HepG2 (cell line): Measurements from ENCODE around the gene LENG1. TPM values are rescaled to one million over a fixed set of nuclear protein-coding genes. Genes with fewer than 3 reads are reported as not detected.

ENCODE experiments used
- AGO2 ChIP-seq: fragments of 200-400 bp; formaldehyde crosslinking; optimal IDR thresholded peaks from 2 replicates; pipeline ENCODE3; 2017; ENCODE audit warnings: mild to moderate bottlenecking, low read depth, low read length, moderate library complexity
- AKAP8 ChIP-seq: sonication (generic); formaldehyde crosslinking; IDR thresholded peaks from 2 replicates; pipeline ENCODE4 v1.5.1; 2020; ENCODE audit warnings: mild to moderate bottlenecking, missing genetic modification reagents
- CCDC6 ChIP-seq: sonication (generic); formaldehyde crosslinking; IDR thresholded peaks from 2 replicates; pipeline ENCODE4 v1.8.1; 2022; ENCODE audit warnings: mild to moderate bottlenecking, missing genetic modification reagents, moderate library complexity
- FOXA3 ChIP-seq: IDR thresholded peaks from 2 replicates; pipeline ENCODE4 v1.6.1; 2016; ENCODE audit warnings: missing genetic modification reagents, missing compliant biosample characterization
- KDM5B ChIP-seq: sonication (generic); formaldehyde crosslinking; IDR thresholded peaks from 2 replicates; pipeline ENCODE4 v1.4.0; 2020; ENCODE audit warnings: missing genetic modification reagents, mild to moderate bottlenecking, borderline replicate concordance
- KLF12 ChIP-seq: sonication (generic); formaldehyde crosslinking; IDR thresholded peaks from 2 replicates; pipeline ENCODE4 v1.4.0; 2020; ENCODE audit warnings: missing genetic modification reagents, borderline replicate concordance
- NPAS2 ChIP-seq: sonication (generic); formaldehyde crosslinking; IDR thresholded peaks from 2 replicates; pipeline ENCODE4 v1.8.0; 2022; ENCODE audit warnings: mild to moderate bottlenecking, missing genetic modification reagents, borderline replicate concordance
- NR2F2 ChIP-seq: IDR thresholded peaks from 2 replicates; pipeline ENCODE4 v1.6.1; 2012; ENCODE audit warnings: low read depth, inconsistent platforms, borderline replicate concordance
- POGZ ChIP-seq: sonication (generic); formaldehyde crosslinking; IDR thresholded peaks from 2 replicates; pipeline ENCODE4 v1.4.0; 2020; ENCODE audit warnings: mild to moderate bottlenecking, missing genetic modification reagents
- RXRB ChIP-seq: IDR thresholded peaks from 2 replicates; pipeline ENCODE4 v1.6.1; 2016; ENCODE audit warnings: borderline replicate concordance, missing genetic modification reagents, missing compliant biosample characterization
- SMARCC2 ChIP-seq: fragments of 450-650 bp; IDR thresholded peaks from 2 replicates; pipeline ENCODE4 v1.6.1; 2017; ENCODE audit warnings: antibody characterized with exemption, mild to moderate bottlenecking
- ZNF10 ChIP-seq: sonication (generic); formaldehyde crosslinking; IDR thresholded peaks from 2 replicates; pipeline ENCODE4 v1.4.0; 2020; ENCODE audit warnings: mild to moderate bottlenecking, low read depth, missing genetic modification reagents, borderline replicate concordance
- ZNF30 ChIP-seq: sonication (generic); formaldehyde crosslinking; IDR thresholded peaks from 2 replicates; pipeline ENCODE4 v1.5.0; 2020; ENCODE audit warnings: mild to moderate bottlenecking, missing genetic modification reagents
- ZSCAN20 ChIP-seq: sonication (generic); formaldehyde crosslinking; IDR thresholded peaks from 2 replicates; pipeline ENCODE4 v1.4.0; 2020; ENCODE audit warnings: missing genetic modification reagents, mild to moderate bottlenecking, borderline replicate concordance
- polyA plus RNA-seq, 8 experiments: library from polyadenylated mRNA; depleted of rRNA in 3 of 8; stranded (reverse) in 7 of 8; unstranded in 1 of 8; fragments of >200 nt; fragmentation: Illumina TruSeq in 4 of 8; extraction: Trizol in 4 of 8; gene quantifications; 2 replicates each; pipeline versions ENCODE4 v1.2.1 to v1.2.3, GENCODE V29; 2011 to 2016; ENCODE audit warnings: low read depth in 4 of 8, missing spikeins in 1 of 8, mixed read lengths in 1 of 8; ENCODE audit not compliant: insufficient read depth in 1 of 8
- total RNA-seq, 5 experiments: library from RNA; depleted of rRNA; stranded (reverse); fragments of >200 nt; fragmentation: Illumina TruSeq; extraction: Trizol; gene quantifications; 2 replicates each; pipeline ENCODE4 v1.2.3, GENCODE V29; 2016; ENCODE audit warnings: low read depth in 1 of 5
- TF ChIP-seq, protein P1 (sequence below): sonication (generic); formaldehyde crosslinking; IDR thresholded peaks from 2 replicates; pipeline ENCODE4 v1.4.0; 2020; ENCODE audit warnings: missing genetic modification reagents
- TF ChIP-seq, protein P2 (sequence below): sonication (generic); formaldehyde crosslinking; IDR thresholded peaks from 2 replicates; pipeline ENCODE4 v1.8.0; 2022; ENCODE audit warnings: missing genetic modification reagents, mild to moderate bottlenecking, moderate library complexity, borderline replicate concordance
- TF ChIP-seq, protein P3 (sequence below): sonication (generic); formaldehyde crosslinking; IDR thresholded peaks from 2 replicates; pipeline ENCODE4 v1.5.0; 2020; ENCODE audit warnings: missing genetic modification reagents
- TF ChIP-seq, protein P4 (sequence below): sonication (generic); formaldehyde crosslinking; IDR thresholded peaks from 2 replicates; pipeline ENCODE4 v1.4.0; 2020; ENCODE audit warnings: missing genetic modification reagents
- TF ChIP-seq, protein P5 (sequence below): sonication (generic); formaldehyde crosslinking; IDR thresholded peaks from 2 replicates; pipeline ENCODE4 v1.8.0; 2022; ENCODE audit warnings: missing genetic modification reagents, low read depth, mild to moderate bottlenecking, borderline replicate concordance
- TF ChIP-seq, protein P6 (sequence below): sonication (generic); formaldehyde crosslinking; IDR thresholded peaks from 2 replicates; pipeline ENCODE4 v1.4.0; 2020; ENCODE audit warnings: missing genetic modification reagents
- TF ChIP-seq, protein P7 (sequence below): sonication (generic); formaldehyde crosslinking; IDR thresholded peaks from 2 replicates; pipeline ENCODE4 v1.5.1; 2020; ENCODE audit warnings: missing genetic modification reagents, mild to moderate bottlenecking, borderline replicate concordance

LENG1 gene
- total and polyA plus RNA-seq, 2 of the 13 experiments (the other 11 are each of a cell fraction or from before 2014, with no cell fraction given) = 1.8 to 3.8 TPM

DNA sequence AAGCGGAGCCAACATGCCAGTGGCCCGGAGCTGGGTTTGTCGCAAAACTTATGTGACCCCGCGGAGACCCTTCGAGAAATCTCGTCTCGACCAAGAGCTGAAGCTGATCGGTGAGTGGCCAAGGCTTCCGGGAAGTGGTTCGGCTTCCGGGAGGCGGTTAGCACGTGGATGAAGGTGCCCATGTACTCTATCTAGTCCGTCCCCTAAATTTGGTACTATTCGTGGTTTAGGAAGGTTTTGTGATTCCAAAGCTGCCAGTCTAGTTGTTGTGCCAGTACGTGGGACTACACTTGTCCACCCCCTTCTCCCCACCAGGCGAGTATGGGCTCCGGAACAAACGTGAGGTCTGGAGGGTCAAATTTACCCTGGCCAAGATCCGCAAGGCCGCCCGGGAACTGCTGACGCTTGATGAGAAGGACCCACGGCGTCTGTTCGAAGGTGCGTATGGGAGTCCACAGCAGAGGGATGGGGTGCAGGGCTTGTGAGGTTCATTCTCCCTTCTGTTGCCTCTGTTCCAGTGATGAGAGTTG is 41.7 kb upstream of the LENG1 start (continued):
- TF ChIP-seq, protein P1, sequence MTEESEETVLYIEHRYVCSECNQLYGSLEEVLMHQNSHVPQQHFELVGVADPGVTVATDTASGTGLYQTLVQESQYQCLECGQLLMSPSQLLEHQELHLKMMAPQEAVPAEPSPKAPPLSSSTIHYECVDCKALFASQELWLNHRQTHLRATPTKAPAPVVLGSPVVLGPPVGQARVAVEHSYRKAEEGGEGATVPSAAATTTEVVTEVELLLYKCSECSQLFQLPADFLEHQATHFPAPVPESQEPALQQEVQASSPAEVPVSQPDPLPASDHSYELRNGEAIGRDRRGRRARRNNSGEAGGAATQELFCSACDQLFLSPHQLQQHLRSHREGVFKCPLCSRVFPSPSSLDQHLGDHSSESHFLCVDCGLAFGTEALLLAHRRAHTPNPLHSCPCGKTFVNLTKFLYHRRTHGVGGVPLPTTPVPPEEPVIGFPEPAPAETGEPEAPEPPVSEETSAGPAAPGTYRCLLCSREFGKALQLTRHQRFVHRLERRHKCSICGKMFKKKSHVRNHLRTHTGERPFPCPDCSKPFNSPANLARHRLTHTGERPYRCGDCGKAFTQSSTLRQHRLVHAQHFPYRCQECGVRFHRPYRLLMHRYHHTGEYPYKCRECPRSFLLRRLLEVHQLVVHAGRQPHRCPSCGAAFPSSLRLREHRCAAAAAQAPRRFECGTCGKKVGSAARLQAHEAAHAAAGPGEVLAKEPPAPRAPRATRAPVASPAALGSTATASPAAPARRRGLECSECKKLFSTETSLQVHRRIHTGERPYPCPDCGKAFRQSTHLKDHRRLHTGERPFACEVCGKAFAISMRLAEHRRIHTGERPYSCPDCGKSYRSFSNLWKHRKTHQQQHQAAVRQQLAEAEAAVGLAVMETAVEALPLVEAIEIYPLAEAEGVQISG (CRISPR knock-in tag) = no peak
- TF ChIP-seq KLF12 (CRISPR knock-in tag) (no peak), NPAS2 (CRISPR knock-in tag) (no peak), AGO2 (peak; percentile 69), SMARCC2 (no peak), ZNF30 (CRISPR knock-in tag) (peak; percentile 72; the same call in 1 of the 2 replicates), FOXA3 (CRISPR knock-in tag) (no peak), NR2F2 (no peak), CCDC6 (no peak), ZSCAN20 (CRISPR knock-in tag) (peak; percentile 43; the same call in 1 of the 2 replicates), ZNF10 (CRISPR knock-in tag) (no peak), KDM5B (no peak), POGZ (CRISPR knock-in tag) (no peak), RXRB (CRISPR knock-in tag) (no peak), AKAP8 (no peak)
- TF ChIP-seq, protein P2, sequence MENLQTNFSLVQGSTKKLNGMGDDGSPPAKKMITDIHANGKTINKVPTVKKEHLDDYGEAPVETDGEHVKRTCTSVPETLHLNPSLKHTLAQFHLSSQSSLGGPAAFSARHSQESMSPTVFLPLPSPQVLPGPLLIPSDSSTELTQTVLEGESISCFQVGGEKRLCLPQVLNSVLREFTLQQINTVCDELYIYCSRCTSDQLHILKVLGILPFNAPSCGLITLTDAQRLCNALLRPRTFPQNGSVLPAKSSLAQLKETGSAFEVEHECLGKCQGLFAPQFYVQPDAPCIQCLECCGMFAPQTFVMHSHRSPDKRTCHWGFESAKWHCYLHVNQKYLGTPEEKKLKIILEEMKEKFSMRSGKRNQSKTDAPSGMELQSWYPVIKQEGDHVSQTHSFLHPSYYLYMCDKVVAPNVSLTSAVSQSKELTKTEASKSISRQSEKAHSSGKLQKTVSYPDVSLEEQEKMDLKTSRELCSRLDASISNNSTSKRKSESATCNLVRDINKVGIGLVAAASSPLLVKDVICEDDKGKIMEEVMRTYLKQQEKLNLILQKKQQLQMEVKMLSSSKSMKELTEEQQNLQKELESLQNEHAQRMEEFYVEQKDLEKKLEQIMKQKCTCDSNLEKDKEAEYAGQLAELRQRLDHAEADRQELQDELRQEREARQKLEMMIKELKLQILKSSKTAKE (CRISPR knock-in tag) = no peak
- TF ChIP-seq, protein P3, sequence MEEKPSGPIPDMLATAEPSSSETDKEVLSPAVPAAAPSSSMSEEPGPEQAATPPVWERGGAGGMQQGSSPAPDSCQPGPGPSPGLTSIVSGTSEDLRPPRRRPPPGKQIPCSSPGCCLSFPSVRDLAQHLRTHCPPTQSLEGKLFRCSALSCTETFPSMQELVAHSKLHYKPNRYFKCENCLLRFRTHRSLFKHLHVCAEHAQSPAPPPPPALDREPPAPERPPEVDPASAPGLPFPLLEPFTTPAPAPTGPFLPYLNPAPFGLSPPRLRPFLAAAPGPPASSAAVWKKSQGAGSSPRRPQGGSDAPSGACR = no peak
- TF ChIP-seq, protein P4, sequence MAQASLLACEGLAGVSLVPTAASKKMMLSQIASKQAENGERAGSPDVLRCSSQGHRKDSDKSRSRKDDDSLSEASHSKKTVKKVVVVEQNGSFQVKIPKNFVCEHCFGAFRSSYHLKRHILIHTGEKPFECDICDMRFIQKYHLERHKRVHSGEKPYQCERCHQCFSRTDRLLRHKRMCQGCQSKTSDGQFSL (CRISPR knock-in tag) = 0 out of 2 replicates have a peak, but pooled peaks have one; percentile 9
- TF ChIP-seq, protein P5, sequence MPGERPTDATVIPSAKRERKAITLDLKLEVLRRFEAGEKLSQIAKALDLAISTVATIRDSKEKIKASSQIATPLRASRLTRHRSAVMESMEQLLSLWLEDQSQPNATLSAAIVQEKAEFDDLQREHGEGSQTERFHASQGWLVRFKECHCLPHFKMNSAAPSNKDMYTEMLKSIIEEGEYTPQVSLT (CRISPR knock-in tag) = 0 out of 2 replicates have a peak, but pooled peaks have one; percentile 29
- TF ChIP-seq, protein P6, sequence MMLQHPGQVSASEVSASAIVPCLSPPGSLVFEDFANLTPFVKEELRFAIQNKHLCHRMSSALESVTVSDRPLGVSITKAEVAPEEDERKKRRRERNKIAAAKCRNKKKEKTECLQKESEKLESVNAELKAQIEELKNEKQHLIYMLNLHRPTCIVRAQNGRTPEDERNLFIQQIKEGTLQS (CRISPR knock-in tag) = no peak
- TF ChIP-seq, protein P7, sequence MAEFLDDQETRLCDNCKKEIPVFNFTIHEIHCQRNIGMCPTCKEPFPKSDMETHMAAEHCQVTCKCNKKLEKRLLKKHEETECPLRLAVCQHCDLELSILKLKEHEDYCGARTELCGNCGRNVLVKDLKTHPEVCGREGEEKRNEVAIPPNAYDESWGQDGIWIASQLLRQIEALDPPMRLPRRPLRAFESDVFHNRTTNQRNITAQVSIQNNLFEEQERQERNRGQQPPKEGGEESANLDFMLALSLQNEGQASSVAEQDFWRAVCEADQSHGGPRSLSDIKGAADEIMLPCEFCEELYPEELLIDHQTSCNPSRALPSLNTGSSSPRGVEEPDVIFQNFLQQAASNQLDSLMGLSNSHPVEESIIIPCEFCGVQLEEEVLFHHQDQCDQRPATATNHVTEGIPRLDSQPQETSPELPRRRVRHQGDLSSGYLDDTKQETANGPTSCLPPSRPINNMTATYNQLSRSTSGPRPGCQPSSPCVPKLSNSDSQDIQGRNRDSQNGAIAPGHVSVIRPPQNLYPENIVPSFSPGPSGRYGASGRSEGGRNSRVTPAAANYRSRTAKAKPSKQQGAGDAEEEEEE (CRISPR knock-in tag) = no peak
